Right kidney (tissue), 1 donor: ENCODE results near the gene NSFL1C.
A peak's percentile ranks its signal among the peaks of the same experiment; 100 is the strongest.
"Not testable (repeated sequence)": the region's sequence is repeated elsewhere in the genome, so short reads cannot be mapped to it uniquely, and the experiment has no call there.

ENCODE experiments used
- DNase-seq: peaks from one replicate; pipeline ENCODE4 v3.0.0-alpha.2; 2016

The NSFL1C gene

DNA sequence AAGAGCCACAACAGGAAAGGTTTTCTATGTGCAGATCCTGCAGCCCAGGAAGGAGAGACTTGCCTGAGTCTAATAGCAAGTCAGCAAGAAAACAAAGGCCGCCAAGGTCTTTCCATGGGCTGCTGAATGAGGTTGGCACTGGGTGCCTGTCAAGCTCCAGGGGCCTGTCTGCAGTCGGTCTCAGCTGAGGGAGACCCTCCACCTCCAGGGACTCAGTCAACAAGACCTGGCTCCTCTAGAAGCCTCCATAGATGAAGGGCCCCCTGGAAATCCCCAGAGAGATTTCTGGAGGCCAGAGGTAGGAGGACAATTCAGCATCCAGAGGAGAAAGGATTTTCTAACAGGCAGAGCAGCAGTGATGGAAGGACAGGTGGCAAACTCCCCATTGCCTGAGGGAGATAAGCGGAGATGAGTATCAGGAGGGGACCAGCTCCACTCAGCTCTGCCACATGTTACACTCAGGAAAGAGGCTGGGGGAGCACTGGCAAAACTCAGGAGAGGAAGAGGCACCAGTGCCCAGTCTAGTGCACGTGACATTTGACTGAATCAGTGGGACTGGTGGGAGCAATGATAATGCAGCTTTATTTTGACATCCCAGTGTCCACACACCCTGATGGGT is 40.3 kb downstream of the NSFL1C start:
- DNase-seq = no peak

DNA sequence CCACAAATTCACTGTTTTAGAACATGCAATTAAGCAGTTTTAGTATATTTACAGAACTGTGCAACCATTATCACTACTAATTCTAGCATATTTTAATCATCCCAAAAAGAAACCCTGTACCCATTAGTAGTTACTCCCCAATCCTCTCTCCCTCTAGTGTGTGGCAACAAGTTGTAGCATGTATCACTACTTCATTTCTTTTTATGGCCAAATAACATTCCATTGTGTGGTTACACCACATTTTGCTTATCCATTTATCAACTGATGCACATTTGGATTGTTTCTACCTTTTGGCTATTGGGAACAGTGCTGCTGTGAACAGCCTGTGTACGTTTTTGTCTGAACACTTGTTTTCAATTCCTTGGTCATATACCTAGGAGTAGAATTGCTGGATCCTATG is 42.3 kb downstream of the NSFL1C start:
- no peak for DNase-seq

DNA sequence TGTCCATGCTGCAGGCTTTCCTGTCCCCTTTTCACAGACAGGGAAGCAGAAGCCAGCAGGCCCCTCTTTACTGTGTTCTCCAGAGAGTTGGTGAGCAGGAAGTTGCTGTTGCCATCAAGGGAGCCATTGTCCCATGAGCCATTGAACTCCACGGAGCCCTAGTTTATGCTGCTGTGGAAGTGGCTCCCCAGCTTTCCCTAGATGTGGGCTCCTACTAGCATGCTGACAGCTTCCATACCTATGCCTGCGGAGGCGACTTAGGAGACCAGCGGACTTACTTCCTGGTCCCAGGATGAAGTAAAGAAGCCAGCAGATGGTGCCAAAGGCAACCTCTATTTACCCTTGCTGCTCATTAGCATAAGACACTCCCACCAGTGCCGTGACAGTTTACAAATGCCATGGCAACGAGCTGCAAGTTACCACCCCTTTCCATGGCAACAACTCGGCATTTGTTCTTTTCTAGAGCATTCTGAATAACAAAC is 43.0 kb downstream of the NSFL1C start:
- no peak for DNase-seq

DNA sequence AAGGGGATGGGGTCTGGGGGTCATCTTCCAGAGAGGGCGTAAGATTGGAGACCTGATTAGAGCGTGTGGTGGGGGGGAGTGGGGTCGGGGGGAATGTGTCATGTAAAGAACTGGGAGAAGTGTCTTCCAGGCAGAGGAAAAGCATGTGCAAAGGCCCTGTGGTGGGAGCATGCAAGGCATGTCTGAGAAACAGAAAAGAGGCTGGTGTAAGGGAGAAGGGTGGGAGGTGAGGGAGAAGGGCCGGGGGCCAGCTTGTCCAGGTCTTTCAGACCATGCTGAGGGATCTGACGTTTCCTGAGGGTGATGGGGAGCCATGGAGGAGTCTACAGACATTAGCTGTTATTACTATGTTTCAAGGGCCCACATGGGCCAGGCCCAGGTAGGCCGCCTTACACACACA is 43.4 kb downstream of the NSFL1C start:
- DNase-seq = no peak

DNA sequence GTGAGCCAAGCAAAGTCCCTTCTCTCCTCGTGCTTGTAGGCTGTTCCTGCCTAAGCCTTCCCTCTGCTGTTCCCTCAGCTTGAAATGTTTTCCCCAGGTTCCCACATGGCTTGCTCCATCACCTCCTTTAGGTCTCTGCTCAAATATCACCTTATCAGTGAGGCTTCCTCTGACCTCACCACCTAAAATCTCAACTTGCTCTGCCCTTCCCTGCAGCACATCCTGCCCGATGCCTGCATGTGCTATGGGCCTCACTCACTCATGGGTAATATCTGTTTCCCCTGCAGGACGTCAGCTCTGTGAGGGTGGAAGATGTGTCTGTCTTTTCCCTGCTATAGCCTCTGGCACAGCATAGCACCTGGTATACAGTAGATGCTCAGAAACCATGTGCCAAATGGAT is 43.9 kb downstream of the NSFL1C start:
- no peak for DNase-seq

DNA sequence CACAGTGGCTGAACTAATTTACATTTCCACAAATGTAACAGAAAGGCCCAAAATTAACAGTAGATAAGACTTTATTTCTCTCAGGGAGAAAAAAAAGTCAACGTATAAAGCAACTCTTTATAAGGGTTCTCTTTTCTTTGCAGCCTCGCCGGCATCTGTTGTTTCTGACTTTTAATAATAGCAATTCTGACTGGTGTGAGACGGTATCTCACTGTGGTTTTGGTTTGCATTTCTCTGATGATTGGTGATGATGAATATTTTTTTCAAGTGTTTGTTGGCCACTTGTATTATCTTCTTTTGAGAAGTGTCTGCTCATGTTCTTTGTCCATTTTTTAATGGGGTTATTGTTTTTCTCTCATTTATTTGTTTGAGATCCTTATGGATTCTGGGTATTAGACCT is 46.6 kb downstream of the NSFL1C start:
- DNase-seq = no peak

DNA sequence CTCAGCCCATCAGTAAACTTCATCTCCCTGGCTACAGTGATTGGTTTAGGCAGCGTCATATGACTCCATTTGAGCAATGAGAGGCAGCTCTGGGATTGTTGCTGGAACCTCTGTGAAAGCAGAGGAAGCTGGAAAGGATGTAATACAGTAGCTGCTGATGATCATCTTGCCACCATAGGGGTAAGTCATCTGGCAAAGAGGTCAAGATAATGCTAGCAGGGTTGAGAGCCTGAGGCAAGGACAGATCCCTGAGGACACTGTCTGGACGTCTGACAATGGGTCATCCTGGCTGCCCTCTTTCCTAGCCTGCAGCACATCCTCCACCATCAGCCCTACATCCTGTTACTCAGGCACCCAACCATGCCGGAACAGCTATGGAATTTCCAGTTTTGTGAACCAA is 48.3 kb downstream of the NSFL1C start:
- no peak for DNase-seq

DNA sequence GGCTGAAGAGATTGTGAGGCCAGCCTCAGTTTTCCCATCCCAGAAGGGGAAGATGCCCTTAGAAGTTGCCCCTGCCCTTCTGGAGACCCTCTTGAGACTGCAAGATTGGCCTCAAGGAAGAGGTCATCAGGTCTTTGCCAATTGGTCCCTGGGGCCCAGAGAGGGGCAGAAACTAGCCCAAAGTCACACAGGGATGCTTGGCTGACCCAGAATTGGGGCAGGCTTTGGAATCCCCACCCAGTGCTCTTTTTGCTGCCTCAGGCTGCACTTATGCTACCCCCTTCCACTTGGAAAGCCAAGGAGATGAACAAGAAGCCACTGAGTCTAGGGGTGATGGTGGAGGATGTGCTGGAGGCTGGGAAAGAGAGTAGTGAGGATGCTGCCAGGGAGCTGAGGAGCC is 48.9 kb downstream of the NSFL1C start:
- DNase-seq = no peak

DNA sequence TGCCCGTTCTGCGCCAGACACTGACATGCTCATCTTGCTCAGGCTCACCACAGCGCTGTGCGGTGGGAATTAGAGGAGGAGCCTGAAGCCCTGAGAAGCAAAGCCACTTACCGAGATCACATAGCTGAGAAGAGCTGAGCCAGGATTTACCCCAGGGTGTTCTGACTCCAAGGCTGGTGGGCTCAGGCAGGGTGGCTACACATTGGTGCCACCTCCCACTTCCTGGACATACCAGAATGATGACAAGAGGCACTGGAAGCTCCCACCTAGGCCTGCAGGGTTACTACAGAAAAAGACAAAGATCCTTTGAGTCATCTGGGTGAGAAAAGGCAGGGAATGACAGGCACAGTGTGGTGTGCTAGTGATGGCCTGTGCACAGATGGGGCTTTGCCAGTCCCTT is 49.4 kb downstream of the NSFL1C start:
- no peak for DNase-seq

DNA sequence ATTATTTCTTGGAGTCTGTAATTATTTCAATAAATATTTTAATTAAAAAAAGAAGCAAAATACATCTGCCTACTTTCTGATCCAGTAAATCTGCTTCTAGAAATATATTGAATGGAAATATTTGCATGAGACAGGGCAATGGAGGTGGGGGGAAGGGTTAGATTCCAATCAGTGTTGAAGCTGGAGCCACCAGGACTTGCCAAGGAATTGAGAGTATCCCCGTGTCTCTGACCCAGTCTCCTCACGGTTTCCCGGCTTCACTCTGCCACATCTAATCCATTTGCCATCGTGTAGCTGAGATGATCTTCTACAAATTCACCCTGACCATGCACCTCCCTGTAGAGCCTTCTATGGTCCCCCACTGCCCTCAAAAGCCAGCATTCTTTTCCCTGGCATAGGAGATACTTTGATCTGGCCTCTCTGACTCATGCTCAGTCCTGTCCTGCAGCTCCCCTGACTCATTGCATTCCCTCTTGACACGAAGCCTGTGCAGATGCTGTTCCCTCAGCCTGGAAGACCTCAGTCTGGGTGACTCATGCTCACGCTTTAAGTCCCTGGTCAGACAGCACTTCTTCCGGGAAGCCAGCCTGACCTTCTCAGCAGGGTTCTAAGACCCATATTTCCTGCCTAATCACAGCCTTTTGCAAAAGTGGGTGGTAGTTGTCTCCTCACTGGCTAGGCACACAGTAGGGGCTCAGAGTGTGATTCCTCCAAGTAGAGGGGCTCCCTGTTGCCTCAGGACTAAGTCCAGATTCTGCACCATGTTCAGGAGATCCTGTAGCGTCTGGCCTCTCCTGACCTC is 50.8 kb downstream of the NSFL1C start:
- DNase-seq = no peak

DNA sequence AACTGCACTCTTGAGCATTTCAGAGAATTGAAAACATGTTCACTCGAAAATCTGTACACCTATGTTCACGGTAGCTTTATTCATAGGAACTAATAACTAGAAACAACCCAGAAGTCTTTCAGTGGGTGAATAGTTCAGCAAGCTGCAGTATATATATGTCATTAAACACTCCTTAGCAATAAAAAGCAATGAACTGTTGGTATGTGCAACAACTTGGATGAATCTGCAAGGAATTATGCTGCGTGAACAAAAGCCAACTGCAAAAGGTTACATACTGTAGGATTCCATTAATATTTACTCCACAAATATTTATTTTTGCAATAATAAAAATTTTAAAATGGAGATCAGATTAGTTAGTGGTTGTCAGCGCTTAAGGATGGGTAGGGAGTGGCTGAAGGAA is 51.7 kb downstream of the NSFL1C start:
- DNase-seq = no peak

DNA sequence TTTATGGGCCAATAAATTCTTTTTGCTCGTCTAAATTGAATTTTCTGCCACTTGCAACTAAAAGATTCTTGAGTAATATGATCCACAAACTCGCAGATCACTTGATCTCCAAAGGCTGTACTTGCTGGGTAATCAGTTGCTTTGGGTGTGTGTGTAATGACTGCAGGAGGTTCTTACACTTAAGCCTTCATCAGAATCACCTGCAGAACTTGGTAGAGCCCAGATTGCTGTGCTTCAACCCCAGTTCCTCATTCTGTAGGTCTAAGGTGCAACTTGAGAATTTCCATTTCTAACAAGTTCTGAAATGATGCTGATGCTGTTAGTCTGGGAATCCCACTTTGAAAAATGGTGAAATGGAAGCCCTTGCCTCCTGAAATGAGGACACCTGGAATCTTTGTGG is 60.8 kb downstream of the NSFL1C start:
- DNase-seq = no peak

DNA sequence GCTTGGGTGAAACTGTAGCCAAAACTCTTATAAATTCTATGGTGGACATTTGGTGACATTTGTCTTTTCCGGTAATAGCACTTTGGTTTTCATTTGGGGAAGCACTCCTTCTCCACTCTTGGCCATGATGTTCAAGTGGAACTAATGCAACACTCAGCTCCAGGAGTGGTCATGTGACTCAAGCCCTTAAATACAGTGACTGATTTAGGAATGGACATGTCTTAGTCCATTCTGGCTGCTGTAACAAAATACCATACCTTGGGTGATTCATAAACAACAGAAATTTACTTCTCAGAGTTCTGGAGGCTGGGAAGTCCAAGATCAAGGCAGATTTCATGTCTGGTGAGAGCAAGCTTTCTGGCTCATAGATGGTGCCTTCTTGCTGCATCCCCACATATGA is 63.0 kb downstream of the NSFL1C start:
- no peak for DNase-seq

DNA sequence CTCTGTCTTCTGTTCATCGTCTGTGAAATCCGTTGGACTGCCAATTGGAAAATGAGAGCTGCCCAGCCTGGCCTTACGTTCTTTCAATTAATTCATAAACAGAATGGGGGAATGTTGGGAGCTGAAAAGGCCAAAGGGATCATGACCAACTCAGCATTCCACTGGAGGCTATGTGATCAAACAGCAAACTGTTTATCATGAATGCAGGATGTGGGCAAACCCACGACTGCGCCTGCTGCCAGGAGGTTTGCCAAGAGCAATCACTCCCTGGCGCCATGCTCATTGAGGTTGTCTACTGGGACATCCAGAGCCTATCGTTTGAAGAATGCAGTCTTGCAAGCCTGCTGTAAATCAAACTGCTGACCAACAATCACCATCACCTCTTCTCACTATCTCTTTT is 64.5 kb downstream of the NSFL1C start:
- no peak for DNase-seq

DNA sequence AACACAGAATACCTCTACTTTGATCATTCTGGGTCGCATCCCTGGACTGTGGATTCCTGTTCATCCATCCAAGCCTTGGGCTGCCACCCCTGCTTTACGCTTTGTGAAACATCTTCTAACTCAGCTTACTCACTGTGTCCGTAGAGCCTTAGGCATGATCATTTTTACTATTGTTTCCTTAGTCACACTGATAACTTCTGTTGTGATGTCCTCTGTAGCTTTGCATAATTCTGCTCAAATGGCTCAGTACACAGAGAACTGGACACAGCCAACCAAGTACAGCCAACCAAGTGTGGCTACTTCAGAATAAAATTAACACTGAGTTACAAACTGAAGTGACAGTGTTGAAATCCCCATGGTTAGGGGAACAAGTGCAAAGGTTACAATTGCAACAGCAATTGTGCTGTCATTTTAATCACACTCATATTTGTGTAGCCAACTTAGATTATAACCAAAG is 65.2 kb downstream of the NSFL1C start:
- DNase-seq = no peak

DNA sequence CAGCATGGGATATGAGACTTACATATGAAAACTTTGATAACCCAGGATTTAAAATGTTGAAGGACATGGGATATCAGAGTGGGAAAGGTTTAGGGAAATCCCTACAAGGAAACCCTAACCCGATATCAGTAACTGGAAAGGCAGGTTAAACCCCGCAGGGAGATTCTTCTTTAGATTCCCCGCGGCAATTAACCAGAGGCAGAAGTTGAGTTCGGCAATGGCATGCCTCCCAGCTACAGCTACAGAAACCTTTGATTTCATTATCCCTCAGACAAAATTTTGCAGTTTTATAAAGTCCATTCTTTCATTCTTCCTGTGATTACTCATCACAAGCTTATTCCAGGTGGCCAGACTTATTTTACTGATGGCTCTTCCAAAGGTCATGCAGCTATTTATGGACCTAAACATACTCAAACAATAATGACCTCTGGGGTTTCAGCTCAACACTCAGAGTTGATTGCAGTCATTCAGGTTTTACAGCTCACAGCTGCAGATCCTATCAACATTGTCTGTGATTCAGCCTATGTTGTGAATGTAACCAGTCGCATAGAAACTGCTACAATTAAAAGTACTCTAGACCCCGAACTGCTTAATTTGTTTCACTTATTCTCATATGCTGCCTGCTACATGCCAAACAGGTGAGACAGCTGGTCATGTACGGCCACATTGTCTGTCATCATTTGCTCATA is 66.8 kb downstream of the NSFL1C start:
- not testable (repeated sequence) for DNase-seq

DNA sequence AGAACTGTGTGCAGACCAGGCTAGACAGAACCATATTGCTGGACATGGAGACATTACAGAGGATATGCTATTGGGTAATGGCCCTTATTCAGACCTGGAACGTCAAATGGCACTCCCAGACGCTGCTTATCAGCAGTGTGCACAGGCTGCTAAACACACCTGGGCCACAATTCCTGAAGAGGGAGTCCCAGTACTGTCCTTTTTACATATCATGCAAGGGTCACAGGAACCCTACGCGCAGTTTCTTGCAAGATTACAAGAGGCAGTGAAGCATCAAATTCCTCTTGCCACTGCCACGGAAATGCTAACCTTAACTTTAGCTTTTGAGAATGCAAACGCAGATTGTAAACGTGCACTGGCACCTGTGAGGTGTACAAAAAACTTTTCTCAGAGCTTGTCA is 68.5 kb downstream of the NSFL1C start:
- DNase-seq = not testable (repeated sequence)

DNA sequence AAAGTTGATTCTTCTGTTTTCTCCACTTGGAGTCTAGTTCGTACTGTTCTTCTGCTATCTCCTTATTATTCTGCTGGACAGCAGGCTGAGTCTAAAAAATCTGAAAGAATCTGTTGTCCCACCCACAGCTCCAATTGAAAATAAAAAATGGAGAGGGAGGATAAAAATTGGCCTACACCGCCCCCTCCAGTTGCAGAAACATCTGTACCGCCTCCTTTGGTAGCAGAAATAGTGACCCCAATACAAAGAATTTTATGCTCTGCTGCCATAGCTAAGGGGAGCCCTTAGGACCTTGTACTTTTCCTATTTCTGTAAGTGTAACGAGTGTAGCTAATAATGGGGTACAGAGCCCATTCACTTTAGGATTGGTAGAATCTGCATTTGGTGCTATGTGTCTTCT is 68.9 kb downstream of the NSFL1C start:
- no peak for DNase-seq

DNA sequence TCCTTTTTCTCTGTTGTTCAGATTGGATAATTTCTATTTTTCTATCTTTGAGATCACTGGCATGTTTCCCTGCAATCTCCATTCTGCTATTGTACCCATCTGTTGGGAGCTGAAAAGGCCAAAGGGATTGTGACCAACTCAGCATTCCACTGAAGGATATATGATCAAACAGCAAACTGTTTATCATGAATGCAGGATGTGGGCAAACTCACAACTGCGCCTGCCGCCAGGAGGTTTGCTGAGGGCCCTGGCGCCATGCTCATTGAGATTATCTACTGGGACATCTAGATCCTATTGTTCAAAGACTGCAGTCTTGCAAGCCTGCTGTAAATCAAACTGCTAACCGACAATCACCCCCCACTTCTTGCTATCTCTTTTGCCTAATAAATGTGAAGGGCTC is 69.9 kb downstream of the NSFL1C start:
- no peak for DNase-seq

DNA sequence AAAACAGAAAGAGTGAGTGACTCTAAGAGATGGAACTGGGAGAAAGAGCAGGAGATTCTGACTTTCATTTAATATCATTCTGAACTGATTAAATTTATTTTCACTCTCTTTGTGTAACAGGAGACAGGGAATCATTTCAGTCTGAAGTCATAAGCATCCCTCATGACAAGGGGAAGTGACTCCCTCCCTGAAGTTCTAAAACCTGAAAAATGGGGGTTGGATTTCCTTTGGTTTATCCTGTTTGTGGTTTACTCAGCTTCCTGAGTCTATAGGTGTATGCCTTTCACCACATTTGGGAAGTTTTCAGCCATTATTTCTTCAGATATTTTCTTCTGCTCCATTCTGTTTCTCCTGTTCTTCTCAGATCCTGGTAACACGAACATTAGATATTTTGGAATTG is 70.4 kb downstream of the NSFL1C start:
- DNase-seq = no peak

DNA sequence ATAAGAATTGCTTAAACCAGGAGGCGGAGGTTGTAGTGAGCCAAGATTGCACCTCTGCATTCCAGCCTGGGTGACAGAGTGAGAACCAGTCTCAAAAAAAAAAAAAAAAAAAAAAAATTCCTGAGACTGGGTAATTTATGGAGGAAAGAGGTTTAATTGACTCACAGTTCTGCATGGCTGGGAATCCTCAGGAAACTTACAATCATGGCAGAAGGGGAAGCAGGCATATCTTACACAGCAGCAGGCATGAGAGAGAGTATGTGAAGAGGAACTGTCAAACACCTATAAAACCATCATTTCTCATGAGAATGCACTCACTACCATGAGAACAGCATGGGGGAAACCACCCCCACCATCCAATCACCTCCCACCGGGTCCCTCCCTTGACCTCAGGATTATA is 72.0 kb downstream of the NSFL1C start:
- no peak for DNase-seq

DNA sequence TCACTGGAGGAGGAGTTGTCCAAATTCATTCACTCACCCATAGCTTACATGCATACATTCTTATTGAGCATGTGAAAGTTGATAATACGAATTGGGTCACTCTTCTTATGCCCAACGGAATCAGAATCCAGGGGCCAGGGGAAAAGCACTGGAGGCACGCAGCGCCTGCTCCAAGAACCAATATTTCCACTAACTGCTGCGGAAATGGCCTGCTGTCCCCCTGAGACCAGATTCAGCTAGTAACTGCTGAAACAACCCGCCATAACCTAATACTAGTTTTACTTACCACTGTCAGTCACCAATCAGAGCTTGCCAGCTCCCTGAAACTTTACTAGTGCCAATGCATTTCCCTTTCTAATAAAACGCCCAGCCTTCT is 73.2 kb downstream of the NSFL1C start:
- no peak for DNase-seq

DNA sequence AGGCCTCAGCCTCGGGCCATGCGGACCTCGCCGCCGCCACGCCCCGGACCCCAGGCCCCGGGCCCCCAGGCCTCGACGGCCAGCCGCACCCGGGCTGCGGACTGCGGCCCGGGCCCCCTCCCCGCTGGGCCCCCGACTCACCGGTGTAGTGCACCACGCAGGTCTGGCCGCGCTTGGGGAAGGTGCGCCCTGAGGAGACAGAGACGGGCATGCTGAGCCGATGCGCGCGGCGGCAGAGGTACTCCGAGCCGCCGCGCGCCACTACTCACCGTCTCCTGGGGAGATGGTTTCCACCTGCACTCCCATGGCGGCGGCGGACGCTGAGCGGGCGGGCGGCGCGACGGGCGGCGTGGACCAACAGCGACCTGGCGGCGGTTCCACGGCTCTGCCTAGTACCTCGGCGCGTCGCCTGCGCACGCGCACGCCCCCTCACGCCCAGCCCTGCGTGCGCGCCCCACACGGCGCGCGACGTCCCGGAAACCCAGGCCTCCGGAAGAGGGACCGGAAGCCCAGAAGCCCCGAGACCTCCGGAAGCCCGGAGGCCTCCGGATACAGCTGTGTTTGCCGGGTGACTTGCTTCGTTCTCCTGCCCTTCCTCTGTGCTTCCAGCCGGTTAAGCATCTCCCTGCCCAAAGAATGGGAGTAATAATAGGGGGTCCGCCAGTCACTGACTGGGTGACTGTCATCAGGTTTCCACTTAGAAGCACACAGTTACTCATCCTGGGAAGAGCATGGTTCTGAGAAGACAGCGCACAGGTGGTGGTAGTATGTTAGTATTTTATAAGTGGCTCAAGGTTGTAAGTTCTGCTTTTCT is 73.7 kb downstream of the NSFL1C start, which contains the start of gene FKBP1A:
TSS of gene FKBP1A (minus strand) at position 362 of the 814 bp plus-strand sequence. CDS start at position 306, 56 bp downstream.
- DNase-seq = peak; percentile 90
